Adipocyte (in vitro differentiated cells): Measurements from ENCODE around the gene CCR9.

Experiments used
- DNase-seq: peaks from one replicate; pipeline ENCODE4 v3.0.0-alpha.2; 2015; ENCODE audit warnings: low read depth
- H3K27me3 ChIP-seq: replicated peaks from 2 replicates; pipeline ENCODE4 v1.7.0; 2013; ENCODE audit warnings: mild to moderate bottlenecking, low read length, moderate library complexity; ENCODE audit not compliant: control insufficient read depth, insufficient read depth
- H3K36me3 ChIP-seq: 2 replicates; pipeline ENCODE4 v1.7.0; 2013; ENCODE audit warnings: low read length, mild to moderate bottlenecking, moderate library complexity; ENCODE audit not compliant: control insufficient read depth, insufficient read depth, severe bottlenecking
- H3K4me1 ChIP-seq: 2 replicates; pipeline ENCODE4 v1.7.0; 2013; ENCODE audit warnings: mild to moderate bottlenecking, low read length, moderate library complexity; ENCODE audit not compliant: control insufficient read depth, insufficient read depth
- H3K4me3 ChIP-seq: 2 replicates; pipeline ENCODE4 v1.7.0; 2013; ENCODE audit warnings: mild to moderate bottlenecking, low read length, moderate library complexity
- H3K9ac ChIP-seq: 2 replicates; pipeline ENCODE4 v1.7.0; 2013; ENCODE audit warnings: mild to moderate bottlenecking, low read length, moderate library complexity
- H3K9me3 ChIP-seq: 2 replicates; pipeline ENCODE4 v1.7.0; 2013; ENCODE audit warnings: mild to moderate bottlenecking, low read length, moderate library complexity; ENCODE audit not compliant: control insufficient read depth

CCR9 gene

DNA sequence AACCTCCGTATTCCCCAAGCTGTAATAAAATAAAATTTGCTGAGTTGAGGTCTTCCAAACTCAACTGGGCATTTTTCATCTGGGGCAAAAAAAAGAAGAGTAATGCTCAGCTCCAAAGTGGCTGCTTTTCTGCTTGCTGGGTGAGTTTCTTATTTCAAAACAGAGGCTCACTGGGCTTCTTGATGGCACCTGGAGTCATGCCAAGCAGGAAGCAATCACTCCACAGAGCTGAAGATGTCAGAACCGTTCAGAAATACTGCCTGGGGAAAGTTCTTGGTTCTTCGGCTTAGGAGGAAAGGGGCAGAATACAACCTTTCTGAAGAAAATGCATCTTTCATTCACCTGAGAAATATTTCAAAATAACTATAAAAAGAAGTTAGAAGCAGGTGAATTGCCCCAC, 4.1 kb downstream of the CCR9 start:
- Histone ChIP-seq H3K9me3 (no peaks in the 10 kb centered on the region), H3K27me3 (no peaks in the 10 kb centered on the region), H3K9ac (no peak overlapping the region), H3K4me3 (no peak overlapping the region), H3K36me3 (no peaks in the 10 kb centered on the region), H3K4me1 (no peaks in the 10 kb centered on the region)
- no peak for DNase-seq

DNA sequence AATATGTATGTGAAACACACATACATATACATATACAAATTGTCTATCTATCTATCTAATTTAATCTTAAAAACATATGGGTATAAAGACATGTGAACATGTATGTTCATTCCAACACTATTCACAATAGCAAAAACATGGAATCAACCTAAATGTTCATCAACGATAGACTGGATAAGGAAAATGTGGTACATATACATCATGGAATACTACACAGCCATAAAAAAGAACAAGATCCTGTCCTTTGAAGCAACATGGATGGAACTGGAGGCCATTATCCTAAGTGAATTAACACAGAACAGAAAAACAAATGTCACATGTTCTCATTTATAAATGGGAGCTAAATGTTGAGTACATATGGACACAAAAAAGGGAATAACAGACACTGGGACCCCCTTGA, 5.8 kb downstream of the CCR9 start:
- Histone ChIP-seq H3K9ac (no peak overlapping the region), H3K9me3 (no peaks in the 10 kb centered on the region), H3K27me3 (no peaks in the 10 kb centered on the region), H3K4me1 (peaks cover 7% of the 10 kb centered on the region), H3K36me3 (no peaks in the 10 kb centered on the region), H3K4me3 (no peak overlapping the region)
- no peak for DNase-seq

DNA sequence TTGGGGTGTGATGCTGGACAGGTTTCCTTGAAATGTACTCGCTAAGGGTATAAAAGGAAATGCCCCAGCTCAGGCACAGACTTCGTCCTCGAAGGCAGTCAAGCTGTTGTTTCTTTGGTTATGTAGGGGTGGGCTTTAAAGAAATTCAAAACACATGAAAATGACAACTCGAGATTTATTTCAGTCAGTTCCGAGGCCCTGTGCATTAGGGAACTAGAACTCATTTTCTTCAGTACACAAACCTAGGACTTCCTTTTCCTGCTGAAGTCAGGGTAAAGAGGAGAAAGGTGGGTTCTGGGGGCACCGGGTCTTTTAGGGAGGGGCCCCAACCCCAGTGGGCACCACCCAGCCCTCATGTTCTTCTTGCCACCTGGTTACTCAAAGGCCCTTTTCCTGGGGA, 7.7 kb downstream of the CCR9 start:
- H3K9me3 ChIP-seq: no peaks in the 10 kb centered on the region
- H3K27me3 ChIP-seq: no peaks in the 10 kb centered on the region
- no peaks in the 10 kb centered on the region for H3K36me3 ChIP-seq

DNA sequence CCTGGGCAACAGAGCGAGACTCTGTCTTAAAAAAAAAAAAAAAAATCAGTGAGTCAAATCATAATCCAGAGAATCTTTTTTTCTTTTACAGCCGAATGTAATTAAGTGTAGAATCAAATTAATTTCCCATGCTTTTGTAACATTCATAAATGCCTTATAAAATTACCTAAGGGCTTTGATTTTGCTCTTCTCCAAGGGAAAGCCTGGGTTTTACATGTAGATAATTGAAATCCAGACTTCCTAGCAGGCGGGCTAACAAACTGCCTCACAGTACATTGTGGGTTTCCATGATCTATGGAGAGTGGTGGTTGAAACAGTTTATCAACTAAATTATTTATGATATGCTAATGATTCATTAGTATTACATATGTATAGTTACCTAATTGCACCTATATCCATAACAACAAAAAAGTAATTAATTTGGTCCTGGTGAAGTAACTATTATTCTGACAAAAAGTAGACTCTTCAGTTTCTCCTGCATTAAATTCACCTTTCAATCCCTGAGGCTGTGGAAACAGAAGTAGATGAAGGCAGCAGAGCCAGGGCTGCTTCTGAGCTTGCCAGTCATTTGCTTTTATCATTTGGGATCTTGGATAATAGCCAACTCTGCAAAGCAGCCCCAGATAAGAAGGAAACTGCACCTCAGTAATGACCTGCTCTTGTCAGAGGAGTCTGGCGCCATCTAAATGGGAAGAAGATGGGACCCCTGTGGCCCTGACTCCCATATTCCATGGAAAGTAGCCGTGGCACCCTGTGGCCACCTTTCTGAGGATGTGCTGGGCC, 9.5 kb downstream of the CCR9 start:
- Histone ChIP-seq H3K27me3 (no peaks in the 10 kb centered on the region), H3K9ac (no peak overlapping the region)

More for the DNA sequence above, 7.7 kb downstream of the CCR9 start:
- Histone ChIP-seq H3K4me3 (no peak overlapping the region), H3K9ac (no peak overlapping the region), H3K4me1 (peaks cover 10% of the 10 kb centered on the region)
- no peak for DNase-seq

DNA sequence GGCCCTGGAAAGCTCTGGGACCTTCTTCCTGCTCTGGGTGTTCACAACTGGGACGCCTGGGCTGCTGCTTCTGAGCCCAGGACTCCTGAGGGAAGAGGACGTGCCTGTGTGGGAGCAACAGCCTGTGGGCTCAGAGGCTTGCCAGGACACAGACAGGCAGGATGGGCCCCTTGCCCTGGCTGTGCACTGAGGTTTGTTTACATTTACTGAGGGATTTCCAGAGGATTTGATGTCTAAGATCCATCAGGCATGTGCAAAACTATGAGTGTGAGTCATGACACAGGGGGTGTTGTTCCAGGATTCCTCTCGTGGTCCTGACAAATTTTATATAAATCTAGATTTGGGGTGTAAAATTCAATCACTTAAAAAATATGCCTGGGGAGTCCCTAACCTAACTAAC, 10.6 kb downstream of the CCR9 start:
- peaks cover 10% of the 10 kb centered on the region for H3K4me1 ChIP-seq
- H3K9me3 ChIP-seq: no peaks in the 10 kb centered on the region
- peak; percentile 80 for DNase-seq
- H3K36me3 ChIP-seq: no peaks in the 10 kb centered on the region
- no peak overlapping the region for H3K4me3 ChIP-seq
- no peaks in the 10 kb centered on the region for H3K27me3 ChIP-seq
- no peak overlapping the region for H3K9ac ChIP-seq

More for the DNA sequence above, 9.5 kb downstream of the CCR9 start:
- no peaks in the 10 kb centered on the region for H3K9me3 ChIP-seq
- H3K4me3 ChIP-seq: no peak overlapping the region
- H3K36me3 ChIP-seq: no peaks in the 10 kb centered on the region
- DNase-seq: no peak
- H3K4me1 ChIP-seq: peaks cover 10% of the 10 kb centered on the region

DNA sequence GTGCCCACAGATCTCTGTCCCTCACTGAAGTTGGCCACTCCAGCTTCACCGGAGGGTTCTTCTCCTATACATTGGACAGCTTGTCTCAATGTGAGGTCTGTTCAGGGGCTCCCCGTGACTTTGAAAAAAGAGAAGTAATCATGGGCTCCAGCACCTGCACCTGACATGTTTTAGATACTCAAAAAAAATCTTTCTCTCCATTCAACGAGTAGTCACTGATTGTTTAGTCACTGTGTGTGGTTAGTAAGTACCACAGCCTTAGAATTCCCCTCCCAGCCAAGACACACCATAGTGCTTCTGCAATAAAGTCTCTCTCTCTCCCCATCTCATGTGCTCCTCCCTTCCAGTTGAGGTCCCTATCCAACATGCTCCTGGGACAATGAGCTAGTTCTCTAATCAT, 18.6 kb downstream of the CCR9 start:
- H3K9me3 ChIP-seq: no peaks in the 10 kb centered on the region
- no peaks in the 10 kb centered on the region for H3K27me3 ChIP-seq
- H3K36me3 ChIP-seq: no peaks in the 10 kb centered on the region
- H3K4me3 ChIP-seq: no peak overlapping the region
- DNase-seq: no peak
- H3K4me1 ChIP-seq: peaks cover 20% of the 10 kb centered on the region
- H3K9ac ChIP-seq: no peak overlapping the region

DNA sequence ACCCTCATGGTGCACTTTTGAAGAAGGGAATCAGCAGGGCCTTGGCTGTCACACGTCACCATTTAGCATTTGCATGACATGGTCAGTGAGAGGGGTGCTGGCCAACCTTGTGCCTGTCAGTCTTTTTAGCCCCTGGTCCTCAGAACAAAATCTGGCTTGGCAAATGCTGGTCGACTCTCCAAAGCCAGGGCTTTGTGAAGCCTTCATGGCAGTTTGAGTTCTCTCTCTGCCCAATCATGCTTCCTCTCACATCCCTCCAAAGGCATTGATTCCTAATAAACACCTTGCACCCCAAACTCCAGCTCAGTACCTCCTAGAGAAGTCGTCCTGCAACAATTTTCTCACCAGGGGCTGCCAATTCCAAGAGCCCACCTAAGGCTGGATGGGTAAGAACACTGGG, 19.4 kb downstream of the CCR9 start:
- H3K36me3 ChIP-seq: no peaks in the 10 kb centered on the region
- no peak for DNase-seq
- no peaks in the 10 kb centered on the region for H3K9me3 ChIP-seq
- no peak overlapping the region for H3K4me3 ChIP-seq
- peaks cover 20% of the 10 kb centered on the region for H3K4me1 ChIP-seq
- no peak overlapping the region for H3K9ac ChIP-seq
- H3K27me3 ChIP-seq: no peaks in the 10 kb centered on the region

DNA sequence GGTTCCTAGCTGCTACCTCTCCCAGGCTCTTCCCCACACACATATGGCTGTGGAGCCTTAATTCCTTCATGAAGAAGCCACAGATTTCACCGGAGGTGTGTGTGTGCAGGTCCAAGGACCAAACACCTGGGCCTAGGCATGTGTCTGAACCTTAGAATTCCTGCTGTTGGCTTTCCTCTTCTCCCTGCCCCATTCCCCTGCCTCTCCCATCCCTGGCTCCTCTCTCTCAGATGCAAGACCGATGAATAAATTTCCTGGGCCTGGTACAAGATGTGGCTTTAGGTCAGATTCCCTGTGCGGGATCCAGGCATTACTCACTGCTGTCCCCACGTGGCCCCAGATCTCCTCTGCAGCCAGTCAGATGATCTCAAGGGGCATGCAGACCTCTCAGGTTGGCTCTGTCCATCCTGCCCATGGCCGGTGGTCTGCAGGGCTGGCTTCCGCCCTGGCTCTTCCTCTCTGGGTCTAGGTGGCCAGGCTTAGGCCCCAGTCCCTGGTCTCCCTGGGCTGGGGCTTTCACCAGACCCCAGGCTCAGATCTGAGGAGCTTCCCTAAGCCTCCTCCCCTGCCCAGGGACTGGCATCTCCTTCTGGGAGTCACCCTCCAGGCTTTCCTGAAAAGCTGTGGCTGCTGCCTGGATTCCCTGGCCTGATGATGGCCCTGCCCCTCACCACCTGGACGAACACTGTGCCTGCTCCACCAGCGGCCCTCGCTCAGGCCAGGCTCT, 20.5 kb downstream of the CCR9 start:
- no peaks in the 10 kb centered on the region for H3K27me3 ChIP-seq
- no peaks in the 10 kb centered on the region for H3K9me3 ChIP-seq
- no peak overlapping the region for H3K4me3 ChIP-seq
- H3K9ac ChIP-seq: no peak overlapping the region
- peaks cover 20% of the 10 kb centered on the region for H3K4me1 ChIP-seq
- DNase-seq: peak; percentile 67
- no peaks in the 10 kb centered on the region for H3K36me3 ChIP-seq

DNA sequence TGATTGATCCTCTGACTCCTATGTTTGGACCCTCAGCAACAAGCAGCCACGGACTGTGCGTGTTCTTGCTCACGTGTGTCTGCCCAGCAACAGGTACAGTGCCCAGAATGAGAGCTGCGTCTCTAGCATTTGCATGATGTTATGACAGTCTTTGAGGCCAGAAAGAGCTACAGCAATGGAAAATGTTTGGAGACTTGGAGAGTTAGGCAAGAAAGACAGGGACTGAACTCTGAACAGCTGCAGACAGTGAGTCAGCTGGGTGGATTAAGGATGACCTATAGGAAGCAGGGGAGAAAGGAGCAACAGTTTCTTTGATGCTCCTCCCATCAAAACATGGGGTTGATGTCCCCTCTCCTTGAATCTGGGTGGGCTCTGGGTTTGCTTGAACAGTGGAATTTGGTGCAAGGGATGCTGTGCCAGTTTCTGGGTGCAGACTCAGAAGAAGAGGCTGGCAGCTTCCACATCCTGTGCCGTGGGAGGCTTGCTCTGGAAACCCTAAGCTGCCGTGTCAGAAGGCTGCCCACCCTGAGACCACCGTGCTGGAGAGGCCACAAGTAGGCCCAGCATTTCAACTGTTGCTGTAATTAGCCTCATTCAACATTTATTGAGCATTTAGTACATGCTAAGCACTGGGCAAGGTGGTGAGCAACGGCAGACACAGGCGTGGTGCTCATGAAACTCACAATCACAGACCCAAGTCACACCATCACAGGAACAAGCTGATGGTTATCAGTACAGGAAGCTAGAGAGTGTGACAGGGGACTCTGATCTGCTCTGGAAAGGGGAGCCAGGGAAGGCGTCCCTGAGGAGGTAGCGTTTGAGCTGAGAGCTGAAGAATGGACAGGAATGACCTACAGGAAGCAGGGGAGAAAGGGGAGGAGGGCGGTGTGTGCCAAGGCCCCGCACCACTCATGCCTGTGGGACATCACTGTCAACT, 21.7 kb downstream of the CCR9 start:
- Histone ChIP-seq H3K4me3 (no peak overlapping the region), H3K36me3 (no peaks in the 10 kb centered on the region), H3K9ac (no peak overlapping the region), H3K9me3 (no peaks in the 10 kb centered on the region), H3K27me3 (no peaks in the 10 kb centered on the region), H3K4me1 (peaks cover 20% of the 10 kb centered on the region)
- peak; percentile 61 for DNase-seq

DNA sequence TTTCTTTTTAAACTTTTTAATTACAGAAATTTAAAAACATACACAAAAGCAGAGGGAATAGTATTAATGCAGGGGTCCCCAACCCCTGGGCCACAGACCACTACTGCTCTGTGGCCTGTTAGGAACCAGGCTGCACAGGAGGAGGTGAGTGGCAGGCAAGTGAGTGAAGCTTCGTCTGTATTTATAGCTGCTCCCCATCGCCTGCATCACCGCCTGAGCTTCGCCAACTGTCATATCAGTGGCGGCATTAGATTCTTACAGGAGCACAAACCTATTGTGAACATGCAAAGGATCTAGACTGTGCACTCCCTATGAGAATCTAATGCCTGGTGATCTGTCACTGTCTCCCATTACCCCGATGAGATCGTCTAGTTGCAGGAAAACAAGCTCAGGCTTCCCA, 22.4 kb downstream of the CCR9 start:
- Histone ChIP-seq H3K4me3 (no peak overlapping the region), H3K27me3 (no peaks in the 10 kb centered on the region), H3K36me3 (no peaks in the 10 kb centered on the region), H3K9me3 (no peaks in the 10 kb centered on the region), H3K4me1 (peaks cover 20% of the 10 kb centered on the region), H3K9ac (no peak overlapping the region)
- no peak for DNase-seq

DNA sequence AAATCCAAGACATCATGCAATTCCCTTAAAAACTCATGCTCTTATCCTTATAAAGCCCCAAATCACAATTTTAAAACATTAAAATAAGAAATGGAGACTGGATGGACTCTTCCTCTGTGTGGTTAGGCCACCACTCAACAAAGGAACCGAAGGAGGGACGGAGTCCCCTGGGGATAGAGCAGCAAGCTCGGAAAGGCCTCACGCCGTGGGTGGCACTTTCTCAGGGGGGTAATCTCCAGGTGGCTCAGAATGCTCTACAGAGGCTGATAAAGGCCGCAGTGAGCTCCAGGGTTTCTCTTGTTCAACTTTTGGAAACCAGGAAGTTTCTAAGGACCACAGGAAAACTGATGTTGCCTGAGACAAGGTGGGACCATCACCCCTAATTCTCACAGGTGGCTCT, 23.2 kb downstream of the CCR9 start:
- H3K9me3 ChIP-seq: no peaks in the 10 kb centered on the region
- H3K27me3 ChIP-seq: no peaks in the 10 kb centered on the region
- DNase-seq: no peak
- peaks cover 20% of the 10 kb centered on the region for H3K4me1 ChIP-seq
- H3K4me3 ChIP-seq: no peak overlapping the region
- H3K36me3 ChIP-seq: no peaks in the 10 kb centered on the region
- H3K9ac ChIP-seq: no peak overlapping the region
